G401 (cell line): Measurements from ENCODE around the gene ANXA3. TPM values are rescaled to one million over a fixed set of nuclear protein-coding genes. Genes with fewer than 3 reads are reported as not detected.
"Not testable (repeated sequence)": the region's sequence is repeated elsewhere in the genome, so short reads cannot be mapped to it uniquely, and the experiment has no call there.

Experiments used
- DNase-seq: peaks from one replicate; pipeline ENCODE4 v3.0.0-alpha.2; 2015; ENCODE audit warnings: low spot score
- in situ Hi-C: cut with HindIII; loops from 2 replicates; pipeline ENCODE4 v1.10.0; 2016; ENCODE audit warnings: low sequenced_read_pairs, mixed read lengths
- total RNA-seq: library from RNA; depleted of rRNA; stranded (reverse); fragments of >200 nt; shearing (Covaris generic); gene quantifications from 2 replicates; pipeline ENCODE4 v1.2.3, GENCODE V29; 2014

ANXA3 gene
- total RNA-seq, 1 experiment from 2014 or later = not detected

- DNase-seq = no peak
These were observed 16.0 kb downstream of the ANXA3 start for GRCh38 chr4:78567500-78568060.

DNA sequence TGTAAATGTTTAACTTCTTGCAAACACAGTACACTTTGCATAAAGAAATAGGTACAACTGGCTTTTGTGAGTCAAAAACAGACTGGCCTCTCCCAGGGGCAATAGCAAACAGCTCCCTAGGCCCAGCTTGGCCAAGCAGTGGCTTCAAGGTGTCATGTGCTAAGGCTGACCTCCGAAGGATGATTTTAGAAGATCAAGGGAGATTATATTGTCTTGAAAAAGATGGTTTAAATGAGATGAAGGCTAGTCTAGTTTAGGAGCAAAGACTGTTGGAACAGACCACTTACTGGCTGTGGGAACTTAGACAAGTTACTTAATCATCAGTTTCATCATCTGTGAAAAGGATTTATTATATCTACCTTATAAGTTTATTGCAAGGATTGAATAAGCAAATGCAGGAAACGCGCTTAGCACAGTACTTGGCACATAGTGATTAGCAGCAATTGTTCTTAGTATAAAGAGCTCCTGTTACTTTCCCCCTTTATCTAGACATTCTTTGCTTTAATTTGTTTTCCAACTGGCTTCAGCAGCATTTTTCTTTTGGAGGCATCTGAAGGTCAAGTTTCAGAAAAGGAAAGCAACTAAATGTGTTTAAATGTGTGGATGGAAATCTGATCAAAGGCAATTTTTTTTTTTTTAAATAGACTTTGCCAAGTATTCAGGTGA is 17.2 kb downstream of the ANXA3 start:
- no peak for DNase-seq
- in situ Hi-C loops = no loop called here

More at GRCh38 chr4:78567500-78568060, 16.0 kb downstream of the ANXA3 start:
- in situ Hi-C loops = no loop called here

DNA sequence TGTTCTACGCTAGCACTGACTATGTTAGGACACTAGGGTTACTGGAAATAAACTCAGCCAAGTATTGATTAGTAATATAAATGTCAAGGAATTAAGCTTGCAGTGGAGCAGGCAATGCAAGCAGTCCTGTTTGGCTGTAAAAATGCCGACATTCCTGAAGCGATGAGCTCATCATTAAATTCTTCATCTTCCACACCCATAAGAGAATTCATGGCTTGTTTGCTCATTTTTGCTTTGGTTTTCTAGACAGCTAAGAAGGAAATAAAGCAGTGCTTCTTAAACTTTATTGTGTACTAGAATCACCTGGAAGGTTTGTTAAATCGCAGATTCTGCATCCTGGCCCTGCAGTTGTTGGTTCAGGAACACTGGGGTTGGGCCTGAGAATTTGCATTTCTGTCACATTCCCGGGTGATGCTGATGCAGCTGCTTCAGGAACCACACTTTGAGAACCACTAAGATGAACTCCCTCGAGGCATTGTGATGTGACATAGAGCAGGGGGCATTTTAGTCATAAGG is 17.8 kb downstream of the ANXA3 start:
- in situ Hi-C loops = no loop called here
- no peak for DNase-seq

- in situ Hi-C loops = no loop called here
These were observed 18.5 kb downstream of the ANXA3 start for GRCh38 chr4:78570117-78570516.

DNA sequence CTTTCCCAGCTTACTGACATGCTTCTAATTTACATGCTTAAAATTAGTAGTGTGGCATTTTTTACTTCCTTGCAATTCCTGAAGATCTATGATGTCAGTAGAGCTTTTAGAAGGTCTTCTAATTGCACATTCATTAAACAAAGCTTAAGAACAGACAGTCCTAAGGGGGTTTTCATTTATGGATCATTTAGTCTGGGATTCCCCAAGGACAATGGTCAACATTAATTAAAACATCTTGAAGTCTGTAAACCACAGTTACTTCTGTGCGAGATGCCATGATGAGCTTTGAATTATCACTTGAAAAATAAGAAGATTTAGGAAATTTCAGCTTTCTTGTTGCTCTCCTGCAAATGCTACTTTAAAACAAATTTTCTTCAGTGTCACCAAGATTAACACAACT is 20.2 kb downstream of the ANXA3 start:
- in situ Hi-C loops = no loop called here
- no peak for DNase-seq

More at GRCh38 chr4:78570117-78570516, 18.5 kb downstream of the ANXA3 start:
- DNase-seq = no peak

- no peak for DNase-seq
- in situ Hi-C loops = no loop called here
These were observed 27.3 kb downstream of the ANXA3 start for GRCh38 chr4:78578674-78579425.

- DNase-seq = no peak
- in situ Hi-C loops = no loop called here
These were observed 30.0 kb downstream of the ANXA3 start for GRCh38 chr4:78581618-78582017.

DNA sequence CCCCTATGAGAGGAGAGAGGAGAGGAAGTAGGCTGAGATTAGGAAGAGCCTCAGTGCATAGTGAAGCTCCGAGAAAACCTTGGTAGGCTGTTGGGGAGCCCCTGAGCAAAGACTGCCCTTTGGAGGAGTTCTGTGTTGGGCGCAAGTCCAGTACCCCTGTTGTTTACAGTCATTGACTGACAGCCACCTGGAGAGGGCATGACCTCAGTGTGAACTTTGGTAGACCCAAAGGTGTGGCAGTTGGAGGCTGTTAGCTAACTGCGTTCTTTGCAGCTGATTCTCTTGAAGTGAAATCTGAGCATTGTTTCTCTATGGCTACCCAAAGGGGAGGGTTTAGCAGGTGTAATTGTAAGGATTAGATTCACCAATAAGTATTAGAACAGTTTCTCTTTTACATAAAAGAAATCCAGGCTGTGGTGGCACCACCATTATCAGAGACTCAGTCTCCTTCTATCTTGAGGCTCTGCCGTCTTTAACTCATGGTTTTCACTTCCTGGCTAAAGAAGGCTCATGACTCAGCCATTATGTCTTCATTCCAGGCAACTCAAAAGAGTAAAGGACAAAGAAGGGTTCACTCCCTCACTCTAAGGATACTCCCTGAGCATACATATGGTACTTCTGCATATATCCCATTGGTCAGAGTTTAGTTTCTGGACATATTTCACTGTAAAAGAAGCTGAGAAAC is 33.4 kb downstream of the ANXA3 start:
- DNase-seq = no peak
- in situ Hi-C loops = no loop called here

- no peak for DNase-seq
- in situ Hi-C loops = no loop called here
These were observed 34.1 kb downstream of the ANXA3 start for GRCh38 chr4:78585633-78586032.

DNA sequence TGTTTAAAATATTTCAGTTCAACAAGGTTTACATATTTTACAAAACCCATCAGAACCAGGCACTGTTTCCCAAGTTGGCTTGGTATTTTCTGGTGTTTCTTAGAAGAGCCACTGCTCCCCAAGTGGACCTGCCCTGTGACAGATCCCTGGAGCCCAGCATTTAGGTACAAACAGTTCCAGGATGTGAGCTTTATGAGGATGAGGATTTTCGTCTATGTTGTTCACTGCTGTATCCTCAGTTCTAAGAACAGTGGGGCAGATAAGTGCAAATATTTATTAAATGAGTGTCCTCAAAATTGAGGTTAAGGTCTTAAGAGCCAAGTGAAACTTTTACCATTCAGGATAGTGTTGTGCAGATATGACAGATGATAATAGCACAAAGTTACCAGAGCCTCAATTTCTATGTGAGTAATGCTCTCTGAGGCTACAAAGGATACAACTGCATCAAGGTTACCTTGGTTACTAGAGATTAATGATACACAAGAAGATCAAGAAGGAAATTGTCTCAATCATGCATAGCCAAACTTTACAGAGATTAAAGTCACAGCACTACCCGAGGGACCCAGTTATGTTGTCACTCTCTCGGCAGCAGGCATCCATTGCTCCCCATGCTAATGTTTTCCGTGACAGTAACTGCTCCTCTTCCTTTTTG is 37.5 kb downstream of the ANXA3 start:
- in situ Hi-C loops = no loop called here
- DNase-seq = no peak

- no peak for DNase-seq
- in situ Hi-C loops = no loop called here
These were observed 39.8 kb downstream of the ANXA3 start for GRCh38 chr4:78591404-78591803.

DNA sequence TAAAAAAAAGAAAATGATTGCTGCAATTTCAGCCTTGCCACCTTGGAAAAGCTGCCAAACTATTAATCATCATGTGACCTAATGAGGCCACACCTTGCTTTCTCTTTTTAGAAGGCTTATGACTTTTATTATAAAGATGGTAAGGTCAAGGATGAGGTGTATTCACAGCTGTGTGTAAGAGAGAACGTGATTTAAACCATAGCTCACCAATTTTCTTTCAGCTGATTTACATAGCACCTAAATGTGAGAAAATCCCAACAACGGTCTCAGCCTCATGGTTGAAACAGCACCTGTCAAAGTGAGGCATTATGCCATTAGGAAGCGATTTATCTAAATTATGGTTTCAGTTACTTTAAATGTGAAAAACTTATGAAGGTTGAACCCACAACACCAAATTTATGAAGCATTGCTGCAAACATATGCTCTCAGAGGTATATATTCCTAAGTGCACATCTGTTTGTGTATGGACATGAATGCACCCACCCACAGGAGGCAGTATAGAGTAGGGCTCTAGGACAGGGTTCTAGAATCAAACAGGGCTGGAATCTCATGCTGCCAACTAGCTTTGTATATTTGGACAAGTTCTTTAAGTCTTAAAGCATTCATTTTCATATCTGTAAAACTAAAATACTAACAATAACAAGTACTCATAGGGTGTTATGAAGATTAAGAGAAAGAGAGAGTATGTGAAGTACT is 40.7 kb downstream of the ANXA3 start:
- no peak for DNase-seq
- in situ Hi-C loops = no loop called here

- in situ Hi-C loops = no loop called here
- no peak for DNase-seq
These were observed 44.7 kb downstream of the ANXA3 start for GRCh38 chr4:78596111-78596742.

- in situ Hi-C loops, DNase-seq: not testable (repeated sequence)
These were observed 46.9 kb downstream of the ANXA3 start for GRCh38 chr4:78598431-78598830.

- in situ Hi-C loops = no loop called here
- no peak for DNase-seq
These were observed 47.6 kb downstream of the ANXA3 start for GRCh38 chr4:78599147-78599546.

DNA sequence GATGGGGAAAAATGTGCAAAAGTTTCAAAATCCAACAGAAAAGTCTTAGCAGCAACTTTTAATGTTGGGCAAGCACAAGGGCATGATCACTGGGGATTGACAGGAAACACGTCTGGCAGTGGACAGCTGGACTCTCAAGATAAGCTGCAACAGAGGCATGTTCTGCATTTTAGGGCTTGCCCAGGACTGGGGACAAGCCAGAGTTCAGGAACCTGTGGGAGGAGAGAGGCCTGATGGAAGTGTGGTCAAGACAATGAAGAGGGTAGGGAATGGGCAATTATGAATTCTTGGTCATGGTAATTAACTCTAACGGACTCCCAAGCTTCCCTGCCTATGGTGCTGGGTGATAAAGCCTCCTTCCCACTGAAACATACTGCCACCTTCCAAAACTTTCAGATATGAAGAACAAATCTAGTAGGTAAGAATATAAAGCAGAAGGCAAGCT is 48.4 kb downstream of the ANXA3 start:
- DNase-seq = no peak

DNA sequence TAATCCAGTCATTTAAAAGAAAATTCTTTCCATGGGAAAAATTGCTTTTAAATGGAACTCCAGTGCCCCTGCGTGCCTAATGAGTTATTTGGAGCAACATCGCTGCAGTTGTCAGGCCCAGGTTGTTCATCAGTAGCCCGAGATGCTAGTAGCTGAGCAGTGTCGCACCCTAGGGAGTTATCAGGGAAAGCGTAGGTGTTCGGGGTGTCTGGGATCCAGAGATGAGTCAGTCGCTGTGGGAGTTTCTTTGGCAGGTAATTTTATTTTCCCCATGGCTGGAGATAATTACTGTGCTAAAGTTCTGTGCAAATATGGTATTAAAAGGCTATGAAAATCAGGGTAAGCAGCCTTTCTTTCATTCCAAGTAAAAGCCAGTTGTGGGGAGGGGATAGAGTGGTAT is 49.4 kb downstream of the ANXA3 start:
- DNase-seq = peak; percentile 10
- in situ Hi-C loops = no loop called here

More for the DNA sequence above, 48.4 kb downstream of the ANXA3 start:
- in situ Hi-C loops = no loop called here

- DNase-seq = peak; percentile 67
- in situ Hi-C loops = no loop called here
These were observed 50.8 kb downstream of the ANXA3 start for GRCh38 chr4:78602334-78602733.
